DMS53 (cell line): Measurements from ENCODE around the gene PRKACA.
"Not testable (repeated sequence)": the region's sequence is repeated elsewhere in the genome, so short reads cannot be mapped to it uniquely, and the experiment has no call there.

Experiments used
- DNase-seq: peaks from one replicate; lab custom pipeline; 2025; lab: John Stamatoyannopoulos, UW

The PRKACA gene

DNA sequence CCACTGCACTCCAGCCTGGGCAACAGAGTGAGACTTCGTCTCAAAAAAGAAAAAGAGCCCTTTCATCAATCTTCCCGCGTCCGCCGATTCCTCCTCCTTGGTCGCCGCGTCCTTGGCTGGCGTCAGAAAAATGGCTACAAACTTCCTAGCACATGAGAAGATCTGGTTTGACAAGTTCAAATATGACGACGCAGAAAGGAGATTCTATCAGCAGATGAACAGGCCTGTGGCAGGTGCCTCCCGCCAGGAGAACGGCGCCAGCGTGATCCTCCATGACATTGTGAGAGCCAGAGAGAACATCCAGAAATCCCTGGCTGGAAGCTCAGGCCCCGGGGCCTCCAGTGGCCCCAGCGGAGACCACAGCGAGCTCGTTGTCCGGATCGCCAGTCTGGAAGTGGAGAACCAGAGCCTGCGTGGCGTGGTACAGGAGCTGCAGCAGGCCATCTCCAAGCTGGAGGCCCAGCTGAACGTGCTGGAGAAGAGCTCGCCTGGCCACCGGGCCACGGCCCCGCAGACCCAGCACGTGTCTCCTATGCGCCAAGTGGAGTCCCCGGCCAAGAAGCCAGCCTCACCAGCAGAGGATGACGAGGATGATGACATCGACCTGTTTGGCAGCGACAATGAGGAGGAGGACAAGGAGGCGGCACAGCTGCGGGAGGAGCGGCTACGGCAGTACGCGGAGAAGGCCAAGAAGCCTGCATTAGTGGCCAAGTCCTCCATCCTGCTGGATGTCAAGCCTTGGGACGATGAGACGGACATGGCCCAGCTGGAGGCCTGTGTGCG, 47.1 kb downstream of the PRKACA start:
- no peak for DNase-seq

DNA sequence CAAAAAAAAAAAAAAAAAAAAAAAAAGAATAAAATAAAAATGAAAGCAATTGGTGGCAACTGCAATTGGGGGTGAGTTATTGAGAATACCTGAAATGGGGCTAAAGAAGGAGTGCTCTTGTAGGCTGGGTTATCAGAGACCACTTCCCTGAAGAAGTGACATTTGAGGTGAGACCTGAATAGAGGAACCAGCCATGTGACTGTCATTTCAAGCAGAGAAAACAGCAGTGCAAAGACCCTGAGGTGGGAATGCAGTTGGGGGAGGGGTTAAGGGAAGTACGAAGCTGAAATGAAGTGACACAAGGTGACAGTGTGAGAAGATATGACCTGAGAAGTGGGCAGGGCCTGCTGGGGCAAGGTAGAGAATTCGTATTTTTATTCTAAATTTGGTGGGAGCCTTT, 51.4 kb downstream of the PRKACA start:
- DNase-seq: no peak

DNA sequence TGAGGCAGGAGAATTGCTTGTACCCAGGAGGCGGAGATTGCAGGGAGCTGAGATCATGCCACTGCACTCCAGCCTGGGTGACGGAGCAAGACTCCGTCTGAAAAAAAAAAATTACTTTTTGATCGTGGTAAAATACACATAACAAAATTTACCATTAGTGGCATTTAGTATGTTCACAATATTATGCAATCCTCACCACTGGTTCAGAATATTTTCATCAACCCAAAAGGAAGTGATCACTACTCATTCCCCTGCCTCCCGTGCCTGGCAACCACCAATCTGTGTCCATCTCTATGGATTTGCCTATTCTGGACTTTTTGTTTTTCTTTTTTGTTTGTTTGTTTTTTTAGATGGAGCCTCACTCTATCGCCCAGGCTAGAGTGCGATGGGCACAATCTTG, 54.5 kb downstream of the PRKACA start:
- no peak for DNase-seq

DNA sequence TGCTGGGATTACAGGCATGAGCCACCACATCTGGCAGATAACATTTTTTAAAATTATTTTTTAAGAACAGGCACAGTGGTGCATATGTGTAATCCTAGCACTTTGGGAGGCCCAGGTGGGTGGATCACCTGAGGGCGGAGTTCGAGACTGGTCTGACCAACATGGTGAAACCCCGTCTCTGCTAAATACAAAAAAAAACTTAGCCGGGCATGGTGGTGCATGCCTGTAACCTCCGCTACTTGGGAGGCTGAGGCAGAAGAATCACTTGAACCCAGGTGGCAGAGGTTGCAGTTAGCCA, 55.1 kb downstream of the PRKACA start:
- DNase-seq: no peak

DNA sequence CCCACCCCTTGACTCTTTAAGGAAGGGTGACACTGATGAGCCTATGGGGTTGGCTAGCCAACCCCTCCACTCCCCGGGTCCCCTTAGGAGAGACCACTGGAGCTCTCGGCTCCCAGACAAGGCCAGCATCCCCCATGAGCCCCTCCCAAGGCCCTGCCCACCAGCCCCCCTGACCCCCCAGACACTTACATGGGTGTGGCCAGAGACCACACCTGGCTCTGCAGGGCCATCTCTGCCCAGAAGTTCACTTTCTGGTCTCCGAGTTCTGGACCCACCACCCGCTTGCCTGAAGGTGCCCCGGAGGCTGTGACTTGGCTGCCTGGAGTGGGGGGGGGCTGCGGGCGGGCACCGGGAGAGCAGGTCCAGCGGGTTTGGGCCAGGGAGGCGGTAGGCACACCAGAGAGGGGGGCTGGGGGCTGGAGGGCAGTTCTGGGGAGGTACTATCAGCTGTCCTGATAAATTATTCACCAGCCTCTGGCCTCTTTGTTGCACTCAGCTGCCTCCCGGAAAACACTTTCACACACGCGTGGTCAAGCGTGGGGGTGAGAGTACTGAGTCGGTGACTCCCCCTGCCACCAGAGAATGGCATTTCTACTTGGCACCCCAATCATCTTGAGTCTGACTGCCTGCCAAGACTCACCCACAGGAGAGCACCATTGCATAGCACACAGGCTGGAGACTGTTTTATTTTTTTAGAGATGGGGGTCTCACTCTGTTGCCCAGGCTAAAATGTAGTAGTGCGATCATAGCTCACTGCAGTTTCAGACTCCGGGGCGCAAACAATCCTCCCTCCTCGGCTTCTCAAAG, 55.6 kb downstream of the PRKACA start, which contains the start of gene PALM3:
PALM3 (minus strand) TSS at position 326 of the 807 bp plus-strand sequence; CDS start at position 230, 96 bp downstream.
- peak; percentile 48 for DNase-seq

DNA sequence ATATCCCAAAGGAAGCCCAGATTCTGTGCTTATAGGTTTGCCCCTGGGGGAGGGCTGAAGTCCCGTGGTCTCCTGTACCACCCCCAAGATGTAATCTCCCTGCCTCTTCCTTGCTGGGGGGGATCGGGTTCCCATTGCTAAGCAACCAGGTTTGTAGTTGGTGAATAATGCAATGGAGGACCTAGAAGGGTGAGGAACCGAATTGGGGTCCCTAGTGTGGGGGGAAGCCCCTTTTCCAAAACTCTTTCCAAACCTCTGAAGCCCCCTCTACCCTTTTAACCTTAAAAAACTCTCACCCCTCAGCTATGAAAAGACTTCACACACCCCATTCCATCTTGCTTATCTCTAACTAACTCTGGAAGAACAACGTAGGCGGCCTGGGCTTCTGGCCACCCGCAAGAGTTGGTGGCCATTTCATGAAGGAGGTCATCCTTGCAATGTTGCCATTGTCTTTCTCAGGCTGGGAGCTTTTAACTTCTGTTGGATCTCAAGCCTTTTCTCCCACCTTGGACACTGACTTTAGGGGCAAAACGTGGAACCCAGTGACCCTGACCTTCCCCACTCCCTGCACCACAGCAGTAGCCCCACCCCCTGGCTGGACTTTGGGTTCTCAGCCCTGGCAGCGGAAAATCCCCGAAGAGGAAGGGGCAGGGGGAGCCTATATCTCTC, 56.3 kb downstream of the PRKACA start:
- DNase-seq: no peak

DNA sequence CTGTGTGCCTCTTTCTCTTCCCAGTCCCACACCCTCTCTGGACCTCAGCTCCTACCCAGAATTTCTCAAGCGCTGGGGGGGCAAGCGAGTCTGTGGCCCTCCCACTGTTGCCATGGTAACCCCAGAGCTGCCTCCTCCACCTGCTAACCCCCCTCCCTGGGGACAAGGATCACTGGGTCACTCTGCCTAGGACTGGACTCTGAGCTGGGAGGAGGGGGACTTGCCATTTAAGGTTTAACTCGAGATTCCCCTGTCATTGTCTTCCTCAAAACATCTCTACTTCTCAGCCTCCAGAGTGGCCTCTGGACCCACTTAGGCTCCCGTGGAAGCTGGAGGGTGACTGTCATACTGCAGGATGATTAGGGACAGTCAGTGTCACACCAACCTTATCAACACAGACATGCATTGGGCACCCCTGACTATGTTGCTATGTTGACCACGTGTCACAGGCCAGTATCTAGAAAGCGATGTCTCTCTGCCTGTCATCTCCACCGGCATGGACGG, 57.9 kb downstream of the PRKACA start:
- peak; percentile 40 for DNase-seq

DNA sequence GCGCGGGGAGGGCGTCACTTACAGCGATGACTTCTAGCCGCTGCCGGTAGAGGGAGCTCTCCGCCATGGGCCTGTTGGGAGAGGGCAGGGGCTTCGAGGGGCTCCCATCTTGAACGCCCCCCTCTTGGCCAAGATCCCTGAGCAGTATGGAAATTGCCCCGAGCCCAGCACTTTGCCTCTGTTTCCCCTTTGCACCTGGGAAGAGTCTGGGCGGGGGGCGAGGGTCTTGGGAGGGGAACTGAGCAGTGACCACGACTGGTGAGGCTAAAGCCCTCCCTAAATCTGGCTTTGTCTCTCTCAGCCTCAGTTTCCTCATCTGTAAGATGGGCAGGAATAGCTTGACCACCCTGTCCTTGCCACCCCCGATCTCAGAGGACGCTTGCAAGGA, 58.5 kb downstream of the PRKACA start:
- DNase-seq: no peak

DNA sequence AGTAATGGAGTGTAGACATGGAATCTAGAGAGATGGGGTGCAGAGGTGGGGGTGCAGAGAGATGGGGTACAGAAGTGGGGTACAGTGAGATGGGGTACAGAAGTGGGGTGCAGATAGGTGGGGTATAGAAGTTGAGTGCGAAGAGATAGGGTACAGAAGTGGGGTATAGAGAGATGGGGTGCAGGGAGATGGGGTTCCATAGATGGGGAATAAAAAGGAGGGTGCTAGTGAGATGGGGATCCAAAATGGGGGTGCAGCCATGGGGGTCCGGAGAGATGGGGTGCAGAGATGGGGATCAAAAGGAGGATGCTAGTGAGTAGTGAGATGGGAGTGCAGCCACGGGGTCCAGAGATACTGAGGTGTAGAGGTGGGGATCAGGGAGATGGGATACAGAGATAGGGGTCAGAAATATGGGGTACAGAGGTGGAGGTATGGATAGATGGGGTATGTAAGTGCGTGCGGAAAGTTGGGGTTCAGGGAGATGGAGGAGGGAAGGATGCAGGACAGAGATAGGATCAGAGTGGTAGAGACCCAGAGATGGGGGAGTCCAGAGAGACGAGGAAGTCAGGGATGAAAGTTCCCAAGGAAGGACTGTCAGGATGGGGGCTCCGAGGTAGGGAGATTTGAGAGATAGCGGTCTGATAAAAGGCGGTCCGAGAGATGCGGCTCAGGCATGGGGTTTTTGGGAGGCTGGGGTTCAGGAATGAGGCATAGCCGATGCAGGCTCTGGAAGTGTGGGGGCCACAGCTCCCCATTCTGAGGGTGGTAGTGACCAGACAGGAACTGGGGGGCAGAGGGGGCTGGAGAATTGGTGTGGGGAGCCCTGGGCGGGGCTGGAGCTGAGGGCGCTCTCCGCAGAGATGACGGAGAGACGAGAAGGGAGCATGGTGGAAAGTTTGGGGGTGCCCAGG, 59.1 kb downstream of the PRKACA start:
- DNase-seq: no peak

DNA sequence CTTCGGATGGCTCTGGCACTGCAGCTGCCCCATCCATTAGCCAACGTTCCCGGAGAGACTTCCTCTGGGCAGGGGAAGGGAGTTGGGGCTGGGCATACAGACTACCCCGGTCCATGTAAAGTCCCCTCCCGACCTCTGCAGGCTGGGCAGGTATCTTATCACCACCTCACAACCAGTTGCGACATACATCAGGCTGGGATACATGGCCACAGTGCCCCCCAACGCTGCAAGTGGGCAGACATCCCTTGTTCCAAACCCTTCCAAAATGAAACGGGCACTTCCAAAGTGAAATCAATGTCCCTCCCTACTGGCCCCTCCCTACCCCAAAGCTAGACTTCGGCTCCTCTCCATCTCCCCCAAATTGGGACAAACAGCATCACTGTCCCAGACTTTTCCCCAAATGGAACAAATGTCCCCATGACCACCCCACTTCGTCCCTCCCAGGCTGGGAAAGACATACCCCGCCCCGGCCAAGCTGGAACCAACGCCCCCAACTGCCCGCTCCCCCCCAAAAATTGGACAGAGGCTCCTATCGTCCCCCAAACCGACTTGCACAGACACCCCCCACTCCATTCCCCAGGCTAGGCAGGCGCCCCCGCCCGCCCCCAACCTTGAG, 60.7 kb downstream of the PRKACA start:
- DNase-seq: no peak

DNA sequence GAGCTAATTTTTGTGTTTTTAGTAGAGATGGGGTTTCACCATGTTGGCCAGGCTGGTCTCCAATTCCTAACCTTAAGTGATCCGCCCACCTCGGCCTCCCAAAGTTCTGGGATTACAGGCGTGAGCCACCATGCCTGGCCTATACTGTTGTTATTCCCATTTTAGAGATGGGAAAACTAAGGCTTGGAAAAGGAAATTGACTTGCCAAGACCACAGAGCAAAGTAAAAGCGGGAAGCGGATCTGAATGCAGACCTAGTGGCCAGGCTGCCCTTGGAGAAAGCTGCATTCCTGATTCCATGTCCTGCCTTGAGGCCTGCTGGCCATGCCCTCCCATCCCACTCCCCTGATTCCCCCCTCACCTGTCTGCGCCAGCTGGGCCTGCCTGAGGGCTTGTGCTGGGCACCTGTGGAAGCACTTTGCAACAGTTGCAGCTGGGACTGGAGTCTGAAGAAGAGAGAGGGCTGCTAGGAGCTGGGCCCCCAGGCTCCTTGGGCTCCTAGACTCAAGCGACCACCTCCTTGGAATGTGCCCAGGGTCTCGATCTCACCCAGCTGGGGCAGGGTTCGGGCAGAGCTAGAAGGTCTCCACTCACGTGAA, 61.4 kb downstream of the PRKACA start:
- no peak for DNase-seq

DNA sequence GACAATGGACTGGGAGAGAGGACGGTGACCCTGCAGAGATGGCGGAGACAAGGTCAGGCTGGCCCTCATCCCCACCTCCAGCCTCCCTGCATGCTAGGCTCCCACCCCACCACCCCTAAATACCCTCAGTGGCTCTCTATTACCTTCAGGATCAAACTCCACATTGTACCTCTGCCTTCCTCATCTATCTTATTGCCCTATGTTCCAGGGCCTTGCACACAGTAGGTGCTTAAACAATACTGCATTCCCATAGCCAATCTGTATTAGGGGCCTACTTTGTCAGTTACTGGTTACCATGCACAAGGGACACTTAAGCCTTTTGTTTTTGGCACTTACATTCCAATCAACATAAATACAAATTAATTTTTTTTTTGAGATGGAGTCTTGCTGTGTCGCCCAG, 62.2 kb downstream of the PRKACA start:
- DNase-seq: no peak

DNA sequence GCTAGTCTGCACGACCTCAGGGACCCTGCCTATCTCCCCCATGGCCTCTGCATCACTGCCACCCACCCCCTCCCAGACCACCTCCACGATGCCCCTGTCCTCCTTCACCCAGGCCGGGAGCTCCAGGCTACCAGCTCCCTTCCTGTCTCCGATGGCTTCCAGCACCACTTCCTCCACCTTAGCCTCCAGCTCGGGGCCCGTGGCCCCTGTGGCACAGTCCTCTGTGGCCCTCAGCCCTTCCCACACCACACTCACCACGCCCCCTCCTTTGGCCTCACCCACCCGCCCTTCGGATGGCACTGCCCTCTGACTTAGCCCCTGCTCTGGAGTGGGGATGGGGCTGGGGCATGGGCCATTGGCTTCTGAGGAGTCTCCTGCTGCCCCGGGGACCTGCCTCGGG, 62.8 kb downstream of the PRKACA start:
- DNase-seq: no peak

DNA sequence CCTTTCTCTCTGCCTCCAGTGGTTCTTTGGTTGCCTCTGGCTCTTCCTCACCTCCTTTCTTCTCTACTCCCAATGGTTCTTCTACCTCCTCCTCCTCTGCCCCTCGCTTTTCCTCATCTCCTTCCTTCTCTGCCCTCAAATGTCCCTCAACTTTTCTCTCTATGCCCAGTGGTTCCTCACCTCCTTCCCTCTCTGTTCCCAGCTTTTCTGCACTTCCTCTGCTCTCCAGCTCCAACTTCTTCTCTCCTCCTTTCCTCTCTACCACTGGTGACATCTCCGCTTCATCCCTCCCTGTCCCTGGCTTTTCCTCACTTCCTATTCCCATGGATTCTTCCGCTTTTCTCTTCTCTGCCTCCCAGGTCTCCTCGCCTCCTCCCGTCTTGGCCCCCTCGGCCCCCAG, 63.5 kb downstream of the PRKACA start:
- DNase-seq: no peak

DNA sequence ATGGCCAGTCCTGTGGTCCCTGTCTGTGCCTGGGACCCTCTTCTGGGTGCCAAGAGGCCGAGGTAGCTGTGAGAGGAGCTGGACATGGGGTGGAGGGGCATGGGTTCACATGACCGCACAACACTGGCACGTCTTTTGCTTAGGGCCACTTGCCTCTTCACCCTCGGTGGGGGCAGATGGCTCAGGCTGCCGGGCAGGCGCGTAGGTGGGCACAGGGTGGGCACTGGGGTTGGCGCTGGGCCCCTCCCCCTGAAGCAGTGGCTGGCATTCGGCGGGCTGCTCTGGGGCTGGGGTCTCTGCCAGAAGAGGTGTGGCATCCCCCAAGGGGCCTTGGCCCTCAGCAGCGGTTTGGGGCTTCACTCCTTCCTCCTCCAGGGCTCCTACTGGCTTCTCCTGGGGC, 64.1 kb downstream of the PRKACA start:
- DNase-seq: no peak

DNA sequence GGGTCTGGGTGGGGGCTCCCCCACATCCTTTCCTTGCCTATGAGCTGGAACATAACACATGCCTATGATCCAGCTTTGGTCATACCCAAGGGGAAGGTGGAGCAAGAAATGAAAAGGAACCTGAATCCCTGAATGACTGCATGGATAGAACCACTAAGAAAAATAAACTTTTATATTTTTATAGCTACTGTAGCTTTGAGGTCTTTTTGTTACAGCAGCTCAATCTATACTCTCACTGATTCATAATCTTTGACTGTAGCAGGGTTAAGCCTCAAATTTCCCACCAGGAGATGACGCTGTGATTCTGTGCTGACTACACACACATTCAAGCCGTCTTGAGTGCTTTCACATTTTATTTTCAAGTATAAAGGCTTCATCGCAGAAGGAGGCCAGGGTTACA, 64.5 kb downstream of the PRKACA start:
- no peak for DNase-seq

DNA sequence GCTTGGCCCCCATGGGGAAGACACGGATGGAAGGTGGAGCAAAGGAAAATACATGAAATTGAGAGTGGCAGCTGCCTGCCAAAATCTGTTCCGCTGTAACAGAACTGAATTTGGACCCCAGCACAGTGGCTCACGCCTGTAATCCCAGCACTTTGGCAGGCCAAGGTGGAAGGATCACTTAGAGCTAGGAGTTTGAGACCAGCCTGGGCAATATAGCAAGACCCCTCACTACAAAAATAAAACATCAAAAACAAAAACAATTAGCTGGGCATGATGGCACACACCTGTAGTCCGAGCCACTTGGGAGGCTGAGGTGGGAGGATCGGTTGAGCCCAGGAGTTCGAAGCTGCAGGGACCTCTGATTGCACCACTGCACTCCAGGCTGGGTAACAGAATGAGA, 65.1 kb downstream of the PRKACA start:
- no peak for DNase-seq

DNA sequence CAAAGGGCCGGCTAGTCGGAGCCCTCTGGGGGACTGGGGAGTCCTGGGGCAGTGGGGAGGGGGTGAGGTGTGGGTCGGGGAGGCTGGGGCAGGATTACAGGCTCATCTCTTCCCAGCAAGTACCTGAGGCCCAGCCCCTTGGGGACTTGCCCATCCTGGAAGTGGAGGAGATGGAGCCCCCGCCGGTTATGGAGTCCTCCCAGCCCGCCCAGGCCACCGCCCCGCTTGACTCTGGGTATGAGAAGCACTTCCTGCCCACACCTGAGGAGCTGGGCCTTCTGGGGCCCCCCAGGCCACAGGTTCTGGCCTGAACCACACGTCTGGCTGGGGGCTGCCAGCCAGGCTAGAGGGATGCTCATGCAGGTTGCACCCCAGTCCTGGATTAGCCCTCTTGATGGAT, 65.6 kb downstream of the PRKACA start:
- no peak for DNase-seq

DNA sequence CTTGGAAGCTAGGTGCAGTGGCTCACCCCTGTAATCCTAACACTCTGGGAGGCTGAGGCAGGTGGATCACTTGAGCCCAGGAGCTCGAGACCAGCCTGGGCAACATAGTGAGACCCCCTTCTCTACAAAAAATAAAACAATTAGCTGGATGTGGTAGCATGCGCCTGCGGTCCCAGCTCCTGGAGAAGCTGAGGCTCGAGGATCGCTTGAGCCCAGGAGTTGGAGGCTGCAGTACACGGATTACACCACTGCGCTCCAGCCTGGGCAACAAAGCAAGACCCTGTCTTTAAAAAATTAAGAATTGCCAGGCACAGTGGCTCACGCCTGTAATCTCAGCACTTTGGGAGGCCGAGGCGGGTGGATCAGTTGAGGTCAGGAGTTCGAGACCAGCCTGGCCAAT, 66.6 kb downstream of the PRKACA start:
- not testable (repeated sequence) for DNase-seq

DNA sequence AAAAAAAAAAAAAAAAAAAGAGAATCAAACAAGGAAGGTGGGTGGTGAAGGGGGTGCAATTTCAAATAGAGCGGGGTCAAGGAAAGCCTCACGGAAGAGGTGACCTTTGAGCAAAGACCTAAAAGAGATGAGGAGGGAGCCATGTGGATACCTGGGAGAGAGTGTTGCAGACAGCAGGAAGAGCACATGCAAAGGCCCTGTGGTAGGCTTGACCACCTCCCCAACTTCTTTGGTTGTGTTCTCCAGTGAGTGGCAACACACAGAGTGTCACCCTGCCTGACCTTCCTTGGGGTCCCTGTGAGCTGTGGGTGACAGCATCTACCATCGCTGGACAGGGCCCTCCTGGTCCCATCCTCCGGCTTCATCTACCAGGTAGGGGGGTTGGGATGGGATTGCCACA, 67.0 kb downstream of the PRKACA start:
- no peak for DNase-seq
